Measurements from ENCODE around the gene PSMA2. TPM values are rescaled to one million over a fixed set of nuclear protein-coding genes. Genes with fewer than 3 reads are reported as not detected.

PSMA2 gene
- total and polyA plus RNA-seq, 2 experiments from 2014 or later = 118 to 213 TPM

DNA sequence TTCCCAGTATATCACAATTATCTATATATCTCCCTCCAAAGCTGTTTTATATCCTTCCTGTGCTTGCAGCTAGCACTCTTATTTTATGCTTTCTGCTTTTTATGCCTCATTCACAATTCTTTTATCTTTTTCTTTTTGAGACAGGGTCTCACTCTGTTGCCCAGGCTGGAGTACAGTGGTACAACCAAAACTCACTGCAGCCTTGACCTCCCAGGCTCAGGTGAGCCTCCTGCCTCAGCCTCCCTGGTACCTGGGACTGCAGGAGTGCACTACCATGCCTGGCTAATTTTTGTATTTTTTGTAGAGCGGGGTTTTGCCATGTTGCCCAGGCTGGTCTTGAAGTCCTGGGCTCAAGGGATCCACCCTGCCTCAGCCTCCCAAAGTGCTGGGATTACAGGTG lies 25.8 kb downstream of the PSMA2 start:
- H3K79me2 ChIP-seq = peaks cover 20% of the 10 kb centered on the region
- no peaks in the 10 kb centered on the region for H3K36me3 ChIP-seq (replicated peaks; ENCODE audit: insufficient read depth, low read depth)
- TF ChIP-seq, protein P1, sequence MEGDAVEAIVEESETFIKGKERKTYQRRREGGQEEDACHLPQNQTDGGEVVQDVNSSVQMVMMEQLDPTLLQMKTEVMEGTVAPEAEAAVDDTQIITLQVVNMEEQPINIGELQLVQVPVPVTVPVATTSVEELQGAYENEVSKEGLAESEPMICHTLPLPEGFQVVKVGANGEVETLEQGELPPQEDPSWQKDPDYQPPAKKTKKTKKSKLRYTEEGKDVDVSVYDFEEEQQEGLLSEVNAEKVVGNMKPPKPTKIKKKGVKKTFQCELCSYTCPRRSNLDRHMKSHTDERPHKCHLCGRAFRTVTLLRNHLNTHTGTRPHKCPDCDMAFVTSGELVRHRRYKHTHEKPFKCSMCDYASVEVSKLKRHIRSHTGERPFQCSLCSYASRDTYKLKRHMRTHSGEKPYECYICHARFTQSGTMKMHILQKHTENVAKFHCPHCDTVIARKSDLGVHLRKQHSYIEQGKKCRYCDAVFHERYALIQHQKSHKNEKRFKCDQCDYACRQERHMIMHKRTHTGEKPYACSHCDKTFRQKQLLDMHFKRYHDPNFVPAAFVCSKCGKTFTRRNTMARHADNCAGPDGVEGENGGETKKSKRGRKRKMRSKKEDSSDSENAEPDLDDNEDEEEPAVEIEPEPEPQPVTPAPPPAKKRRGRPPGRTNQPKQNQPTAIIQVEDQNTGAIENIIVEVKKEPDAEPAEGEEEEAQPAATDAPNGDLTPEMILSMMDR (IDR thresholded peaks at IDR 0.05; ENCODE audit: poor library complexity) = no peak
- TF ChIP-seq EZH2 (IDR thresholded peaks at IDR 0.05; ENCODE audit: borderline replicate concordance) = no peak
- no peak for TF ChIP-seq EZH2phosphoT487 (IDR thresholded peaks at IDR 0.05; ENCODE audit: low read depth, severe bottlenecking, unreplicated experiment)
- DNase-seq (ENCODE audit: low spot score) = no peak
- no peak overlapping the region for H3K4me2 ChIP-seq
- no peak overlapping the region for H3K4me3 ChIP-seq
- 95% methylated on average over 1 of the region's 1 CpG for WGBS (ENCODE audit: low lambda C conversion rate, missing lambda C conversion rate)
- H3K9me3 ChIP-seq (ENCODE audit: low read depth) = no peaks in the 10 kb centered on the region
- H3K27ac ChIP-seq = no peak overlapping the region
- H4K20me1 ChIP-seq (ENCODE audit: insufficient read depth, poor library complexity, severe bottlenecking) = no peaks in the 10 kb centered on the region
- H3K4me1 ChIP-seq (ENCODE audit: insufficient read depth) = peaks cover 22% of the 10 kb centered on the region
- no peaks in the 10 kb centered on the region for H3K9me2 ChIP-seq (replicated peaks; ENCODE audit: insufficient read depth)
- H3K27me3 ChIP-seq = no peaks in the 10 kb centered on the region
- H2AFZ ChIP-seq = no peak overlapping the region

DNA sequence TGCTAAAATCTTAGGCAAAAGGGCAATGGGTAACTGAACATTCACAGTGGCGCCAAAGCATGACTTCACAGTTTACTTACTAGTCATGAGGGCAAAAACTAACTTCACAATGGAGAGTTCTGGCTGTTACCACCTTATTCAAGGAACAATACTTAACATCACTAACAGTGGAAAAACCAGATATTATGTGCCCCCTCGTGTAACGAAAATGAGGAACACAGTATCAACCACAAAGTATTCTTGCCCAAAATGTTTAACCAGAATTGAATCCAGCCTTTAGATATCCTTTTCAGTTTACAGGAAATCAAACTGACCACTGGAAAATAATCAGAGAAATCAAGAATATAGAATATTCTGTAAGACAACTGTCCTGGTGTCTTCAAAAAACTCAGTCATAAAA lies 29.6 kb downstream of the PSMA2 start:
- no peaks in the 10 kb centered on the region for H3K36me3 ChIP-seq (replicated peaks; ENCODE audit: insufficient read depth, low read depth)
- H4K20me1 ChIP-seq (ENCODE audit: insufficient read depth, poor library complexity, severe bottlenecking) = no peaks in the 10 kb centered on the region
- no peak for TF ChIP-seq EZH2phosphoT487 (IDR thresholded peaks at IDR 0.05; ENCODE audit: low read depth, severe bottlenecking, unreplicated experiment)
- TF ChIP-seq, protein P1 (IDR thresholded peaks at IDR 0.05; ENCODE audit: poor library complexity) = no peak
- TF ChIP-seq EZH2 (IDR thresholded peaks at IDR 0.05; ENCODE audit: borderline replicate concordance) = no peak

DNA sequence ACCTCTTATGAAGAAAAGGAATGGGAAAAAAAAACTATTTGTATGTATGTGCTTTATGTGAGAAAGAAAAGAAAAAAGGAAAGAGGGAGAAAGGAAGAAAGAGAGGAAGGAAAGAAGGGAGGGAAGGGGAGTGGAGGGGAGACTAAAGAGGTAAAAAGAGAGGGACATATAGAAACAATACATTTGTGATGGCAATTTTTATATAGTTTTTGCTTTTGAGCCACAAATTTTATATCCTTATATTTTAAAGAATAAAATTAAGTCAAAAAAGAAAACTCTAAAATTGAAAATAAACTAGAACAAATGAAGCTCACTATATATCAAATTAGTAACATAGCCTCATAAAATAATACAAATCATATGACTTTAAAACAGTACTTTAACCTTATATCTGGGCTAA lies 31.1 kb downstream of the PSMA2 start:
- no peaks in the 10 kb centered on the region for H3K27me3 ChIP-seq
- TF ChIP-seq EZH2phosphoT487 (IDR thresholded peaks at IDR 0.05; ENCODE audit: low read depth, severe bottlenecking, unreplicated experiment) (no peak), EZH2 (IDR thresholded peaks at IDR 0.05; ENCODE audit: borderline replicate concordance) (no peak)
- TF ChIP-seq, protein P1 (IDR thresholded peaks at IDR 0.05; ENCODE audit: poor library complexity) = no peak
- DNase-seq (ENCODE audit: low spot score) = no peak
- H4K20me1 ChIP-seq (ENCODE audit: insufficient read depth, poor library complexity, severe bottlenecking) = no peaks in the 10 kb centered on the region
- H3K9me3 ChIP-seq (ENCODE audit: low read depth) = no peaks in the 10 kb centered on the region
- no peak overlapping the region for H3K4me3 ChIP-seq
- no peak overlapping the region for H3K4me2 ChIP-seq
- H3K27ac ChIP-seq = no peak overlapping the region
- no peaks in the 10 kb centered on the region for H3K79me2 ChIP-seq
- H3K36me3 ChIP-seq (replicated peaks; ENCODE audit: insufficient read depth, low read depth) = no peaks in the 10 kb centered on the region
- no peaks in the 10 kb centered on the region for H3K4me1 ChIP-seq (ENCODE audit: insufficient read depth)
- H2AFZ ChIP-seq = no peak overlapping the region
- no peaks in the 10 kb centered on the region for H3K9me2 ChIP-seq (replicated peaks; ENCODE audit: insufficient read depth)

More for the DNA sequence above, 29.6 kb downstream of the PSMA2 start:
- 58% methylated on average over 3 of the region's 3 CpGs for WGBS (ENCODE audit: low lambda C conversion rate, missing lambda C conversion rate)
- Histone ChIP-seq H3K27ac (no peak overlapping the region), H3K4me3 (no peak overlapping the region), H3K79me2 (peaks cover 2% of the 10 kb centered on the region), H3K9me2 (replicated peaks; ENCODE audit: insufficient read depth) (no peaks in the 10 kb centered on the region), H3K27me3 (no peaks in the 10 kb centered on the region), H2AFZ (no peak overlapping the region), H3K9me3 (ENCODE audit: low read depth) (no peaks in the 10 kb centered on the region), H3K4me1 (ENCODE audit: insufficient read depth) (no peaks in the 10 kb centered on the region), H3K4me2 (no peak overlapping the region)
- DNase-seq (ENCODE audit: low spot score) = no peak
